CD14-positive monocyte (primary cell): ENCODE measurements around the gene BRD3OS. TPM values are rescaled to one million over a fixed set of nuclear protein-coding genes. Genes with fewer than 3 reads are reported as not detected.

Experiments used
- DNase-seq, 3 donors: peaks; one replicate each; pipeline ENCODE4 v3.0.0-alpha.2; 2011 to 2022
- H2AFZ ChIP-seq: 2 replicates; pipeline ENCODE4 v1.6.0; 2012; ENCODE audit warnings: mild to moderate bottlenecking, low read depth, low read length, inconsistent platforms; ENCODE audit not compliant: insufficient read depth, poor library complexity, severe bottlenecking
- H3K27ac ChIP-seq, 2 donors: 1 replicate in 1 of 2; 2 replicates in 1 of 2; pipeline ENCODE4 v1.5.1; 2012 to 2013; ENCODE audit warnings: low read length in 2 of 2, control low read depth in 1 of 2, inconsistent platforms in 1 of 2, low read depth in 1 of 2, mild to moderate bottlenecking in 1 of 2
- H3K27me3 ChIP-seq, 2 donors: one replicate each; pipeline versions ENCODE4 v1.6.0 to v1.6.1; 2011 to 2013; ENCODE audit warnings: low read length in 2 of 2; ENCODE audit not compliant: control insufficient read depth in 2 of 2, insufficient read depth in 2 of 2
- H3K36me3 ChIP-seq, 2 donors: replicated peaks in 1 of 2; 1 replicate in 1 of 2; 2 replicates in 1 of 2; pipeline versions ENCODE4 v1.5.1 to v1.6.1; 2012 to 2013; ENCODE audit warnings: low read length in 2 of 2, control low read depth in 1 of 2, inconsistent platforms in 1 of 2, mild to moderate bottlenecking in 1 of 2; ENCODE audit not compliant: insufficient read depth in 2 of 2, control insufficient read depth in 1 of 2
- H3K4me1 ChIP-seq, 2 donors: 1 replicate in 1 of 2; 2 replicates in 1 of 2; pipeline versions ENCODE4 v1.5.1 to v1.6.1; 2012 to 2013; ENCODE audit warnings: low read length in 2 of 2, control low read depth in 1 of 2, inconsistent platforms in 1 of 2, mild to moderate bottlenecking in 1 of 2, moderate library complexity in 1 of 2; ENCODE audit not compliant: insufficient read depth in 2 of 2, control insufficient read depth in 1 of 2
- H3K4me2 ChIP-seq: replicated peaks from 2 replicates; pipeline ENCODE3; 2012; ENCODE audit warnings: low read length, moderate library complexity, mild to moderate bottlenecking; ENCODE audit not compliant: poor library complexity, severe bottlenecking; ENCODE audit errors: extremely low read depth
- H3K4me3 ChIP-seq, 3 experiments: fragments of 200-600 bp in 1 of 3; sonication (generic) in 1 of 3; replicated peaks in 1 of 3; 1 replicate in 2 of 3; 2 replicates in 1 of 3; pipeline ENCODE4 v1.5.1; 2011 to 2013; ENCODE audit warnings: low read length in 3 of 3, mild to moderate bottlenecking in 3 of 3, control low read depth in 2 of 3, low read depth in 2 of 3, inconsistent platforms in 1 of 3, moderate library complexity in 1 of 3
- H3K79me2 ChIP-seq: 2 replicates; pipeline ENCODE4 v1.6.0; 2012; ENCODE audit warnings: mild to moderate bottlenecking, control low read depth, inconsistent platforms, low read length, moderate library complexity; ENCODE audit not compliant: insufficient read depth
- H3K9ac ChIP-seq: 2 replicates; pipeline ENCODE4 v1.6.0; 2017; ENCODE audit warnings: low read length, mild to moderate bottlenecking; ENCODE audit not compliant: insufficient read depth, poor library complexity, severe bottlenecking
- H3K9me3 ChIP-seq, 2 donors: replicated peaks in 1 of 2; 1 replicate in 1 of 2; 2 replicates in 1 of 2; pipeline versions ENCODE4 v1.5.1 to v1.6.1; 2012 to 2013; ENCODE audit warnings: low read length in 2 of 2, control low read depth in 1 of 2; ENCODE audit not compliant: control insufficient read depth in 1 of 2, insufficient read depth in 1 of 2
- H4K20me1 ChIP-seq: 2 replicates; pipeline ENCODE4 v1.6.0; 2012; ENCODE audit warnings: mild to moderate bottlenecking, low read length, control low read depth, moderate library complexity; ENCODE audit not compliant: insufficient read depth
- H3K27ac Mint-ChIP-seq, 7 donors: one replicate each; pipeline ENCODE4 v1.8.0; 2020; ENCODE audit warnings: mild to moderate bottlenecking in 7 of 7, mixed read lengths in 7 of 7, moderate library complexity in 6 of 7, inconsistent platforms in 2 of 7
- H3K27me3 Mint-ChIP-seq, 3 donors: one replicate each; pipeline ENCODE4 v1.8.0; 2021 to 2022; ENCODE audit warnings: low read depth in 3 of 3, mild to moderate bottlenecking in 3 of 3, mixed read lengths in 3 of 3, moderate library complexity in 3 of 3, inconsistent platforms in 1 of 3
- H3K36me3 Mint-ChIP-seq, 2 donors: one replicate each; pipeline ENCODE4 v1.8.0; 2020; ENCODE audit warnings: mixed read lengths in 2 of 2, inconsistent platforms in 1 of 2, mild to moderate bottlenecking in 1 of 2
- H3K4me1 Mint-ChIP-seq: one replicate; pipeline ENCODE4 v1.8.0; 2020; ENCODE audit warnings: mild to moderate bottlenecking, mixed read lengths
- H3K4me3 Mint-ChIP-seq, 2 donors: one replicate each; pipeline ENCODE4 v1.8.0; 2020; ENCODE audit warnings: mild to moderate bottlenecking in 2 of 2, mixed read lengths in 2 of 2, moderate library complexity in 1 of 2
- H3K9me3 Mint-ChIP-seq, 7 donors: one replicate each; pipeline ENCODE4 v1.8.0; 2020 to 2022; ENCODE audit warnings: mixed read lengths in 7 of 7, mild to moderate bottlenecking in 6 of 7, moderate library complexity in 6 of 7, inconsistent platforms in 2 of 7
- WGBS: methylation state at CpG from one replicate; pipeline ENCODE4 v1.1.5; 2013; ENCODE audit warnings: missing lambda C conversion rate; ENCODE audit not compliant: insufficient coverage; 5-methylcytosine and 5-hydroxymethylcytosine counted together
- intact Hi-C, 2 donors: fragments of 100-400 bp; cut with micrococcal nuclease; formaldehyde crosslinking; loops; one replicate each; pipeline versions ENCODE4 v1.15.0 to v1.15.1; 2023
- polyA plus RNA-seq, 3 donors: library from polyadenylated mRNA; depleted of rRNA in 1 of 3; unstranded in 2 of 3; stranded (reverse) in 1 of 3; fragments of 300-500 nt in 2 of 3; fragments of >200 nt in 1 of 3; fragmentation: Illumina TruSeq in 2 of 3; gene quantifications; 1 replicate in 2 of 3; 2 replicates in 1 of 3; pipeline ENCODE4 v1.2.3, GENCODE V29; 2012 to 2021
- TF ChIP-seq, protein P1 (sequence below): fragments of 200-600 bp; IDR thresholded peaks from one replicate; pipeline ENCODE4 v1.8.0; 2022; ENCODE audit warnings: antibody characterized with exemption, mild to moderate bottlenecking

Gene BRD3OS
- polyA plus RNA-seq, 3 donors: 2.9 to 6.8 (median 6.6) TPM

DNA sequence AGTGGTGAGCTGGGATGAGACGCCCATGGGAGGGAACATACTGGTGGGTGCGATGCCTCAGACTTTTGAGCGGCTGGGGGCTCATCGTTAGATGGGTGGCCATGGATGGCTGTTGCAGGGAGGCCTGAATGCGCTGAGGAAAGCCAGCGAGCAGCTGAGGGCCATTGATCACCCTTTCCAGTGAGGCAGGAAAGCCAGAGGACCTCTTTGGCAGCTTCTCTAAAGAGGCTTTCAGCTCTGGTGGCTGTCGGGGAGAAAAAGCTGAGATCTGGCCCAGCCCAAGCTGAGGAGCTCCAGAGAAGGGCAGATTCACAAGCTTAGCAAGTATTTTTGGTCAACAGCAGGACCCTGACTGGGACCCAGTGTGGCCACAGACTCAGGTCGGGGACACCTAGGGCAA lies 19.9 kb upstream of the BRD3OS start:
- Histone ChIP-seq H4K20me1 (no peaks in the 10 kb centered on the region), H3K27me3 (no peaks in the 10 kb centered on the region), H3K79me2 (no peaks in the 10 kb centered on the region), H3K36me3 (no peaks in the 10 kb centered on the region), H3K9ac (no peak overlapping the region), H3K27ac (no peak overlapping the region), H2AFZ (no peak overlapping the region), H3K9me3 (no peaks in the 10 kb centered on the region), H3K4me2 (no peak overlapping the region), H3K4me1 (no peaks in the 10 kb centered on the region), H3K4me3 (no peak overlapping the region)
- H3K4me1 Mint-ChIP-seq: no peaks in the 10 kb centered on the region
- peaks cover 0 to 4% (median 0%) of the 10 kb centered on the region in 7 donors for H3K9me3 Mint-ChIP-seq
- intact Hi-C loops: no loop called here
- TF ChIP-seq, protein P1, sequence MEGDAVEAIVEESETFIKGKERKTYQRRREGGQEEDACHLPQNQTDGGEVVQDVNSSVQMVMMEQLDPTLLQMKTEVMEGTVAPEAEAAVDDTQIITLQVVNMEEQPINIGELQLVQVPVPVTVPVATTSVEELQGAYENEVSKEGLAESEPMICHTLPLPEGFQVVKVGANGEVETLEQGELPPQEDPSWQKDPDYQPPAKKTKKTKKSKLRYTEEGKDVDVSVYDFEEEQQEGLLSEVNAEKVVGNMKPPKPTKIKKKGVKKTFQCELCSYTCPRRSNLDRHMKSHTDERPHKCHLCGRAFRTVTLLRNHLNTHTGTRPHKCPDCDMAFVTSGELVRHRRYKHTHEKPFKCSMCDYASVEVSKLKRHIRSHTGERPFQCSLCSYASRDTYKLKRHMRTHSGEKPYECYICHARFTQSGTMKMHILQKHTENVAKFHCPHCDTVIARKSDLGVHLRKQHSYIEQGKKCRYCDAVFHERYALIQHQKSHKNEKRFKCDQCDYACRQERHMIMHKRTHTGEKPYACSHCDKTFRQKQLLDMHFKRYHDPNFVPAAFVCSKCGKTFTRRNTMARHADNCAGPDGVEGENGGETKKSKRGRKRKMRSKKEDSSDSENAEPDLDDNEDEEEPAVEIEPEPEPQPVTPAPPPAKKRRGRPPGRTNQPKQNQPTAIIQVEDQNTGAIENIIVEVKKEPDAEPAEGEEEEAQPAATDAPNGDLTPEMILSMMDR: no peak
- WGBS: 92% methylated on average over 8 of the region's 8 CpGs
- H3K27me3 Mint-ChIP-seq: peaks cover 15 to 29% (median 18%) of the 10 kb centered on the region in 3 donors
- no peak for DNase-seq
- H3K27ac Mint-ChIP-seq: no peak overlapping the region
- H3K36me3 Mint-ChIP-seq: no peaks in the 10 kb centered on the region
- no peak overlapping the region for H3K4me3 Mint-ChIP-seq

GRCh38 chr9:134007150-134007549 lies 18.1 kb upstream of the BRD3OS start:
- Mint-ChIP-seq H3K27ac (no peak overlapping the region), H3K9me3 (peaks cover 0 to 17% (median 9%) of the 10 kb centered on the region in 7 donors), H3K36me3 (no peaks in the 10 kb centered on the region), H3K27me3 (peaks cover 18 to 34% (median 20%) of the 10 kb centered on the region in 3 donors), H3K4me1 (no peaks in the 10 kb centered on the region), H3K4me3 (no peak overlapping the region)
- Histone ChIP-seq H3K9me3 (peaks cover 6 to 15% of the 10 kb centered on the region in 2 donors), H3K4me1 (no peaks in the 10 kb centered on the region), H2AFZ (no peak overlapping the region), H3K4me3 (no peak overlapping the region), H3K27ac (no peak overlapping the region), H4K20me1 (no peaks in the 10 kb centered on the region), H3K27me3 (peaks cover 0 to 3% of the 10 kb centered on the region in 2 donors), H3K36me3 (no peaks in the 10 kb centered on the region), H3K9ac (no peak overlapping the region), H3K79me2 (no peaks in the 10 kb centered on the region), H3K4me2 (no peak overlapping the region)
- 6% methylated on average over 3 of the region's 6 CpGs for WGBS
- TF ChIP-seq, protein P1: no peak
- no peak for DNase-seq
- intact Hi-C loops: no loop called here
